ENCODE data around the gene MED10.

Gene MED10

GRCh38 chr5:6387970-6388369 is 9.6 kb upstream of the MED10 start:
- ATAC-seq = no peak
- TF ChIP-seq TCF4 (CRISPR knock-in tag; IDR thresholded peaks at IDR 0.05; ENCODE audit: borderline replicate concordance) (no peak), ISL1 (CRISPR knock-in tag; IDR thresholded peaks at IDR 0.05) (no peak), ARNTL (CRISPR knock-in tag; IDR thresholded peaks at IDR 0.05; ENCODE audit: borderline replicate concordance, low read depth) (no peak), ZNF70 (CRISPR knock-in tag; IDR thresholded peaks at IDR 0.05) (no peak), PPARA (CRISPR knock-in tag; IDR thresholded peaks at IDR 0.05; ENCODE audit: borderline replicate concordance) (no peak), TSHZ2 (CRISPR knock-in tag; IDR thresholded peaks at IDR 0.05) (no peak), ZNF565 (CRISPR knock-in tag; conservative IDR thresholded peaks at IDR 0.05; ENCODE audit: low read depth) (no peak), ZC3H10 (CRISPR knock-in tag; IDR thresholded peaks at IDR 0.05) (no peak), ZFP3 (CRISPR knock-in tag; IDR thresholded peaks at IDR 0.05) (no peak), CSDC2 (CRISPR knock-in tag; IDR thresholded peaks at IDR 0.05) (no peak), BACH2 (CRISPR knock-in tag; IDR thresholded peaks at IDR 0.05; ENCODE audit: borderline replicate concordance) (no peak), RARB (CRISPR knock-in tag; IDR thresholded peaks at IDR 0.05) (no peak), SNAI2 (CRISPR knock-in tag; IDR thresholded peaks at IDR 0.05) (no peak), ZNF8 (CRISPR knock-in tag; IDR thresholded peaks at IDR 0.05) (no peak), OSR1 (CRISPR knock-in tag; IDR thresholded peaks at IDR 0.05) (no peak)
- TF ChIP-seq, protein P1, sequence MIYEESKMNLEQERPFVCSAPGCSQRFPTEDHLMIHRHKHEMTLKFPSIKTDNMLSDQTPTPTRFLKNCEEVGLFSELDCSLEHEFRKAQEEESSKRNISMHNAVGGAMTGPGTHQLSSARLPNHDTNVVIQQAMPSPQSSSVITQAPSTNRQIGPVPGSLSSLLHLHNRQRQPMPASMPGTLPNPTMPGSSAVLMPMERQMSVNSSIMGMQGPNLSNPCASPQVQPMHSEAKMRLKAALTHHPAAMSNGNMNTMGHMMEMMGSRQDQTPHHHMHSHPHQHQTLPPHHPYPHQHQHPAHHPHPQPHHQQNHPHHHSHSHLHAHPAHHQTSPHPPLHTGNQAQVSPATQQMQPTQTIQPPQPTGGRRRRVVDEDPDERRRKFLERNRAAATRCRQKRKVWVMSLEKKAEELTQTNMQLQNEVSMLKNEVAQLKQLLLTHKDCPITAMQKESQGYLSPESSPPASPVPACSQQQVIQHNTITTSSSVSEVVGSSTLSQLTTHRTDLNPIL (CRISPR knock-in tag; IDR thresholded peaks at IDR 0.05; ENCODE audit: low read depth) = no peak

- TF ChIP-seq BACH2 (CRISPR knock-in tag; IDR thresholded peaks at IDR 0.05; ENCODE audit: borderline replicate concordance) (no peak), ZNF70 (CRISPR knock-in tag; IDR thresholded peaks at IDR 0.05) (no peak)
- ATAC-seq = no peak
Measured at GRCh38 chr5:6386271-6386670, 7.9 kb upstream of the MED10 start.

- TF ChIP-seq ZNF565 (CRISPR knock-in tag; conservative IDR thresholded peaks at IDR 0.05; ENCODE audit: low read depth) = no peak
- no peak for TF ChIP-seq TCF4 (CRISPR knock-in tag; IDR thresholded peaks at IDR 0.05; ENCODE audit: borderline replicate concordance)
- TF ChIP-seq OSR1 (CRISPR knock-in tag; IDR thresholded peaks at IDR 0.05) = no peak
- no peak for TF ChIP-seq TSHZ2 (CRISPR knock-in tag; IDR thresholded peaks at IDR 0.05)
- no peak for TF ChIP-seq TOX (CRISPR knock-in tag; IDR thresholded peaks at IDR 0.05; ENCODE audit: borderline replicate concordance)
- no peak for TF ChIP-seq ESRRG (CRISPR knock-in tag; IDR thresholded peaks at IDR 0.05)
- TF ChIP-seq ISL1 (CRISPR knock-in tag; IDR thresholded peaks at IDR 0.05) = no peak
- TF ChIP-seq RARB (CRISPR knock-in tag; IDR thresholded peaks at IDR 0.05) = no peak
- no peak for TF ChIP-seq POU6F1 (CRISPR knock-in tag; IDR thresholded peaks at IDR 0.05; ENCODE audit: borderline replicate concordance, low read depth)
- no peak for TF ChIP-seq GLIS3 (CRISPR knock-in tag; IDR thresholded peaks at IDR 0.05)
- no peak for TF ChIP-seq ZC3H10 (CRISPR knock-in tag; IDR thresholded peaks at IDR 0.05)
- no peak for TF ChIP-seq CSDC2 (CRISPR knock-in tag; IDR thresholded peaks at IDR 0.05)
- no peak for TF ChIP-seq PPARA (CRISPR knock-in tag; IDR thresholded peaks at IDR 0.05; ENCODE audit: borderline replicate concordance)
- TF ChIP-seq ZFP30 (CRISPR knock-in tag; IDR thresholded peaks at IDR 0.05) = no peak
- no peak for TF ChIP-seq ZNF8 (CRISPR knock-in tag; IDR thresholded peaks at IDR 0.05)
- no peak for TF ChIP-seq ZNF70 (CRISPR knock-in tag; IDR thresholded peaks at IDR 0.05)
- ATAC-seq = no peak
Measured at GRCh38 chr5:6384856-6385255, 6.5 kb upstream of the MED10 start.
